Measurements from ENCODE around the gene TMSB10.

DNA sequence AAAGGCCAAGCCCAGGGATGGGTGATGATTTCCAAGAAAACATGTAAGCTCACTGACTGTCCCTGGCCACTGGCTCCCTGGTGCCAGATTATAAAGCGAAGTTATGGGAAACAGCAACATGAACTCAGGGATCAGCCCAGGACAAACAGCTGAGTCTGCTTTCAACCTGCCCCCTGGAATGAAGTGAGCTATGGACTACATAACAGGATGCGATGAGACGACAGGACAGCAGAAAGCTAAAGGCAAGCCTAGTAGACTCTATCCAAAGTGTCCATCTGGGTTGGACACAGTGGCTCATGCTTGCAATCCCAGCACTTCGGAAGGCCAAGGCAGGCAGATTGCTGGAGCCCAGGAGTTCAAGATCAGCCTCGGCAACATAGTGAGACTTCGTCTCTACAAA, 48.9 kb downstream of the TMSB10 start:
- TF ChIP-seq, protein P1, sequence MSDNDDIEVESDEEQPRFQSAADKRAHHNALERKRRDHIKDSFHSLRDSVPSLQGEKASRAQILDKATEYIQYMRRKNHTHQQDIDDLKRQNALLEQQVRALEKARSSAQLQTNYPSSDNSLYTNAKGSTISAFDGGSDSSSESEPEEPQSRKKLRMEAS (IDR thresholded peaks at IDR 0.05) = no peak
- TF ChIP-seq RAD21 (IDR thresholded peaks at IDR 0.05; ENCODE audit: low read depth) (no peak), FOXM1 (IDR thresholded peaks at IDR 0.05; ENCODE audit: borderline replicate concordance, low read depth) (no peak), YY1 (IDR thresholded peaks at IDR 0.05; ENCODE audit: low read depth) (no peak), EP300 (IDR thresholded peaks at IDR 0.05; ENCODE audit: borderline replicate concordance) (no peak)
- TF ChIP-seq, protein P2, sequence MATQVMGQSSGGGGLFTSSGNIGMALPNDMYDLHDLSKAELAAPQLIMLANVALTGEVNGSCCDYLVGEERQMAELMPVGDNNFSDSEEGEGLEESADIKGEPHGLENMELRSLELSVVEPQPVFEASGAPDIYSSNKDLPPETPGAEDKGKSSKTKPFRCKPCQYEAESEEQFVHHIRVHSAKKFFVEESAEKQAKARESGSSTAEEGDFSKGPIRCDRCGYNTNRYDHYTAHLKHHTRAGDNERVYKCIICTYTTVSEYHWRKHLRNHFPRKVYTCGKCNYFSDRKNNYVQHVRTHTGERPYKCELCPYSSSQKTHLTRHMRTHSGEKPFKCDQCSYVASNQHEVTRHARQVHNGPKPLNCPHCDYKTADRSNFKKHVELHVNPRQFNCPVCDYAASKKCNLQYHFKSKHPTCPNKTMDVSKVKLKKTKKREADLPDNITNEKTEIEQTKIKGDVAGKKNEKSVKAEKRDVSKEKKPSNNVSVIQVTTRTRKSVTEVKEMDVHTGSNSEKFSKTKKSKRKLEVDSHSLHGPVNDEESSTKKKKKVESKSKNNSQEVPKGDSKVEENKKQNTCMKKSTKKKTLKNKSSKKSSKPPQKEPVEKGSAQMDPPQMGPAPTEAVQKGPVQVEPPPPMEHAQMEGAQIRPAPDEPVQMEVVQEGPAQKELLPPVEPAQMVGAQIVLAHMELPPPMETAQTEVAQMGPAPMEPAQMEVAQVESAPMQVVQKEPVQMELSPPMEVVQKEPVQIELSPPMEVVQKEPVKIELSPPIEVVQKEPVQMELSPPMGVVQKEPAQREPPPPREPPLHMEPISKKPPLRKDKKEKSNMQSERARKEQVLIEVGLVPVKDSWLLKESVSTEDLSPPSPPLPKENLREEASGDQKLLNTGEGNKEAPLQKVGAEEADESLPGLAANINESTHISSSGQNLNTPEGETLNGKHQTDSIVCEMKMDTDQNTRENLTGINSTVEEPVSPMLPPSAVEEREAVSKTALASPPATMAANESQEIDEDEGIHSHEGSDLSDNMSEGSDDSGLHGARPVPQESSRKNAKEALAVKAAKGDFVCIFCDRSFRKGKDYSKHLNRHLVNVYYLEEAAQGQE (IDR thresholded peaks at IDR 0.05; ENCODE audit: low read depth) = no peak

Measured in Ishikawa (cell line).